Neural cell (in vitro differentiated cells): ENCODE measurements around the gene OR2G2. TPM values are rescaled to one million over a fixed set of nuclear protein-coding genes. Genes with fewer than 3 reads are reported as not detected.

Source experiments
- H2AFZ ChIP-seq: fragments of 200-600, 300-800 bp; sonication (generic), shearing (Covaris generic); 2 replicates; pipeline ENCODE4 v1.6.0; 2014; ENCODE audit warnings: low read depth, mild to moderate bottlenecking, antibody characterized with exemption, low read length, moderate library complexity
- H3F3A ChIP-seq: fragments of 200-600 bp; shearing (Covaris generic); 2 replicates; pipeline ENCODE4 v1.6.1; 2016; ENCODE audit warnings: mild to moderate bottlenecking, moderate library complexity, mixed read lengths, antibody characterized with exemption, low read length; ENCODE audit not compliant: insufficient read depth, poor library complexity, severe bottlenecking
- H3K27ac ChIP-seq: fragments of 200-600, 300-800 bp; sonication (generic), shearing (Covaris generic); 2 replicates; pipeline ENCODE4 v1.5.1; 2014; ENCODE audit warnings: mild to moderate bottlenecking, low read length, moderate library complexity
- H3K27me3 ChIP-seq: fragments of 300-800, 200-600 bp; sonication (generic), shearing (Covaris generic); 2 replicates; pipeline ENCODE4 v1.6.0; 2014; ENCODE audit warnings: mild to moderate bottlenecking, low read depth, low read length, moderate library complexity; ENCODE audit not compliant: insufficient read depth
- H3K36me3 ChIP-seq: fragments of 300-800, 200-600 bp; sonication (generic), shearing (Covaris generic); 2 replicates; pipeline ENCODE4 v1.5.1; 2014; ENCODE audit warnings: mild to moderate bottlenecking, antibody characterized with exemption, low read length, moderate library complexity; ENCODE audit not compliant: insufficient read depth
- H3K4me2 ChIP-seq: fragments of 300-800, 200-600 bp; sonication (generic), shearing (Covaris generic); 2 replicates; pipeline ENCODE4 v1.6.0; 2014; ENCODE audit warnings: mild to moderate bottlenecking, low read length
- H3K4me3 ChIP-seq: fragments of 300-800, 200-600 bp; sonication (generic), shearing (Covaris generic); 2 replicates; pipeline ENCODE4 v1.5.1; 2014; ENCODE audit warnings: mild to moderate bottlenecking, low read length, moderate library complexity
- H3K79me2 ChIP-seq: fragments of 200-600 bp; shearing (Covaris generic); replicated peaks from 2 replicates; pipeline ENCODE4 v1.6.0; 2014; ENCODE audit warnings: mild to moderate bottlenecking, low read length, moderate library complexity; ENCODE audit not compliant: insufficient read depth
- H3K9ac ChIP-seq: fragments of 300-800, 200-600 bp; sonication (generic), shearing (Covaris generic); 2 replicates; pipeline ENCODE4 v1.6.1; 2016; ENCODE audit warnings: mild to moderate bottlenecking, low read length, mixed read lengths
- H3K9me2 ChIP-seq: fragments of 200-600 bp; shearing (Covaris generic); 2 replicates; pipeline ENCODE4 v1.6.1; 2016; ENCODE audit warnings: mild to moderate bottlenecking, low read length, mixed read lengths; ENCODE audit not compliant: insufficient read depth
- H3K9me3 ChIP-seq: fragments of 200-600, 300-800 bp; sonication (generic), shearing (Covaris generic); 2 replicates; pipeline ENCODE4 v1.6.1; 2016; ENCODE audit warnings: mild to moderate bottlenecking, mixed run types, low read length, moderate library complexity, mixed read lengths
- H4K20me1 ChIP-seq: fragments of 200-600 bp; shearing (Covaris generic); 2 replicates; pipeline ENCODE4 v1.6.1; 2016; ENCODE audit warnings: mild to moderate bottlenecking, mixed run types; ENCODE audit not compliant: insufficient read depth
- CTCF ChIP-seq: fragments of 450-650 bp; IDR thresholded peaks from 2 replicates; pipeline ENCODE4 v1.5.1; 2014; ENCODE audit warnings: antibody characterized with exemption, mild to moderate bottlenecking, moderate library complexity; ENCODE audit not compliant: poor library complexity, severe bottlenecking
- EP300 ChIP-seq: fragments of 450-650 bp; conservative IDR thresholded peaks from 2 replicates; pipeline ENCODE4 v1.6.1; 2014; ENCODE audit warnings: antibody characterized with exemption, mild to moderate bottlenecking, moderate library complexity; ENCODE audit not compliant: poor library complexity, severe bottlenecking
- EZH2 ChIP-seq: fragments of 200-600, 300-800 bp; shearing (Covaris generic), sonication (generic); IDR thresholded peaks from 2 replicates; pipeline ENCODE4 v1.6.1; 2014; ENCODE audit warnings: antibody characterized with exemption, low read length, borderline replicate concordance, mild to moderate bottlenecking; ENCODE audit not compliant: insufficient read depth, poor library complexity, severe bottlenecking
- MXI1 ChIP-seq: fragments of 450-650 bp; conservative IDR thresholded peaks from 2 replicates; pipeline ENCODE4 v1.6.1; 2014; ENCODE audit warnings: antibody characterized with exemption, mild to moderate bottlenecking; ENCODE audit not compliant: poor library complexity, severe bottlenecking
- POLR2AphosphoS5 ChIP-seq: IDR thresholded peaks from 2 replicates; pipeline ENCODE4 v1.6.1; 2012
- RAD21 ChIP-seq: fragments of 450-650 bp; conservative IDR thresholded peaks from 2 replicates; pipeline ENCODE4 v1.6.1; 2014; ENCODE audit warnings: antibody characterized with exemption, mild to moderate bottlenecking, moderate library complexity
- REST ChIP-seq: IDR thresholded peaks from 2 replicates; pipeline ENCODE4 v1.6.1; 2012; ENCODE audit warnings: borderline replicate concordance
- SMC3 ChIP-seq: fragments of 450-650 bp; conservative IDR thresholded peaks from 2 replicates; pipeline ENCODE4 v1.6.1; 2014; ENCODE audit warnings: antibody characterized with exemption, mild to moderate bottlenecking, moderate library complexity; ENCODE audit not compliant: poor library complexity
- TAF1 ChIP-seq: IDR thresholded peaks from 2 replicates; pipeline ENCODE4 v1.6.1; 2012; ENCODE audit warnings: low read depth
- polyA minus RNA-seq: library from RNA; depleted of rRNA, polyadenylated mRNA; stranded (reverse); fragments of >200 nt; gene quantifications from 2 replicates; pipeline ENCODE4 v1.2.3, GENCODE V29; 2014
- polyA plus RNA-seq: library from polyadenylated mRNA; depleted of rRNA; stranded (reverse); fragments of >200 nt; gene quantifications from 2 replicates; pipeline ENCODE4 v1.2.3, GENCODE V29; 2014

The OR2G2 gene
- polyA plus RNA-seq (not detected in 2 replicates), polyA minus RNA-seq (not detected in 2 replicates)

- Histone ChIP-seq H3F3A (no peaks in the 10 kb centered on the region), H3K36me3 (no peaks in the 10 kb centered on the region), H3K9me3 (no peaks in the 10 kb centered on the region), H3K27ac (no peak within 1 kb of the TSS), H3K4me2 (no peak within 1 kb of the TSS), H3K9me2 (no peaks in the 10 kb centered on the region), H3K79me2 (no peaks in the 10 kb centered on the region), H3K4me3 (no peak within 1 kb of the TSS), H4K20me1 (no peaks in the 10 kb centered on the region), H2AFZ (no peak within 1 kb of the TSS), H3K27me3 (no peaks in the 10 kb centered on the region), H3K9ac (no peak within 1 kb of the TSS)
- no peak for TF ChIP-seq REST
- no peak for TF ChIP-seq TAF1
- no peak for TF ChIP-seq MXI1
- no peak for TF ChIP-seq SMC3
- no peak for TF ChIP-seq POLR2AphosphoS5
- no peak for TF ChIP-seq CTCF
- no peak for TF ChIP-seq EZH2
- TF ChIP-seq RAD21, result no peak
- TF ChIP-seq EP300, result no peak
Observed at GRCh38 chr1:247588060-247588459, at the start of gene OR2G2. Gene OR2G2 (plus strand): TSS chr1:247588360. CDS start chr1:247588360, 0 bp downstream.

DNA sequence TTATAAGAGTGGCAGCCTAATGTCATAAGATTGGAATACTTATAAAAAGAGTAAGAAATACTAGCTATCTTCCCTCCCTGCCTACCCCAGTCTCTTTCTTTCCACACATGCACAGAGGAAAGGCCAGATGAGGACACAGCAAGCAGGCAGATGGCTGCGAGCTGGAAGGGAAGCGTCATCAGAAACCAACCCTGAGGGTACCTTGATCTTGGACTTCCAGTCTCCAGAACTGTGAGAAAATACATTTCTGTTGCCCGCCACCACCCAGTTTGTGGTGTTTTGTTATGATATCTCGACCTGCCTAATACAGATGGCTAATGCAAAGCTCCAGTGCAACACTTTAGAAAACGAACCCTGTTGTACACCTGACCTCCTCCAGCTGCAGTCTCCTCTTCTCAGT is 49.6 kb upstream of the OR2G2 start:
- H3K9me3 ChIP-seq, result no peaks in the 10 kb centered on the region
- H3K9ac ChIP-seq, result no peak overlapping the region
- H3K79me2 ChIP-seq, result no peaks in the 10 kb centered on the region
- no peaks in the 10 kb centered on the region for H3K27me3 ChIP-seq
- H3K27ac ChIP-seq, result no peak overlapping the region
- no peaks in the 10 kb centered on the region for H3K36me3 ChIP-seq
- H3F3A ChIP-seq, result no peaks in the 10 kb centered on the region
- TF ChIP-seq MXI1 (no peak), REST (no peak), POLR2AphosphoS5 (no peak), TAF1 (no peak), EZH2 (no peak), SMC3 (no peak), RAD21 (no peak), EP300 (no peak), CTCF (no peak)
- H3K4me2 ChIP-seq, result no peak overlapping the region
- no peak overlapping the region for H3K4me3 ChIP-seq
- no peaks in the 10 kb centered on the region for H4K20me1 ChIP-seq
- no peaks in the 10 kb centered on the region for H3K9me2 ChIP-seq
- H2AFZ ChIP-seq, result no peak overlapping the region
